Lower lobe of right lung (tissue), 2 donors: ENCODE results near the gene DTWD2. TPM values are rescaled to one million over a fixed set of nuclear protein-coding genes. Genes with fewer than 3 reads are reported as not detected.

Experiments
- ATAC-seq, 2 donors: fragments of 200-7000 bp; cut with Tn5 transposase; one replicate each; pipeline ENCODE4 v1.9.1; 2020 to 2022; ENCODE audit warnings: mild to moderate bottlenecking in 2 of 2, moderate library complexity in 2 of 2
- DNase-seq: peaks from one replicate; pipeline ENCODE4 v3.0.0-alpha.2; 2020
- H3K27ac ChIP-seq: fragments of 200-600 bp; one replicate; pipeline ENCODE4 v1.8.0; 2022
- H3K27me3 ChIP-seq: fragments of 200-600 bp; one replicate; pipeline ENCODE4 v1.8.0; 2022; ENCODE audit warnings: low read depth
- H3K36me3 ChIP-seq: fragments of 200-600 bp; one replicate; pipeline ENCODE4 v1.8.0; 2022; ENCODE audit warnings: mild to moderate bottlenecking
- H3K4me1 ChIP-seq: fragments of 200-600 bp; one replicate; pipeline ENCODE4 v1.8.0; 2022
- H3K4me3 ChIP-seq: fragments of 200-600 bp; one replicate; pipeline ENCODE4 v1.8.0; 2022; ENCODE audit warnings: mild to moderate bottlenecking
- H3K9me3 ChIP-seq: fragments of 200-600 bp; one replicate; pipeline ENCODE4 v1.8.0; 2022
- intact Hi-C: fragments of 100-400 bp; cut with DNase I; formaldehyde crosslinking; loops from one replicate; pipeline ENCODE4 v1.11.0; 2022
- microRNA-seq: library from miRNA; unstranded; fragments of <30 nt; microRNA quantifications from one replicate; pipeline ENCODE4 v1.2.0, GENCODE V29; 2020; ENCODE audit warnings: borderline number of aligned reads
- total RNA-seq: library from RNA; stranded (reverse); fragmentation: NEBNext Ultra II Directional; extraction: Animal tissue kit (Norgen Biotek cat#: 25700); gene quantifications from one replicate; pipeline ENCODE4 v1.2.1, GENCODE V29; 2021
- TF ChIP-seq, protein P1 (sequence below): fragments of 200-600 bp; IDR thresholded peaks from one replicate; pipeline ENCODE4 v1.8.0; 2022; ENCODE audit warnings: antibody characterized with exemption, mild to moderate bottlenecking
- donor health status: DM: no; HTN: yes; CAD: no; lungs with severe emphysema.

DTWD2 gene
- total RNA-seq, 1 donor from 2014 or later = 9.0 TPM

DNA sequence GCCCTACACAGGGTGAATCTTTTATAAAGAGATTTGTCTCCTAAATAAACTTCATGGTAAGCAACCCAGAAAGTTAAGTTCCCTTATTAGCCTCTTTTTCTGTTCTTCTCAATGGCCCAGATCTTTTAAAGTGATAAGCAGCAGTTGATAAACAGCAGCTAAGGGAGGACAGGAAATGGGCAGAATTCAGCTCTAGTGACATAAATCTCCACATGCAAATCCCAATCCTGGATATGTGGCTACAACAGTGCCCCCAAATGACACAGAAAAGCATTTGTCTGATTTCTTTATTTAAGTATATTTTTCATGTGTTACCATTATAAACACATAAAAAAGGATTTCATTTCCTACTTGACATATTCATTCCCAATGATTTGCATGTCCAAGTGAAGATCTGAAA, 199.0 kb downstream of the DTWD2 start:
- ATAC-seq = no peak
- Histone ChIP-seq H3K9me3 (no peaks in the 10 kb centered on the region), H3K27me3 (no peaks in the 10 kb centered on the region), H3K4me1 (no peaks in the 10 kb centered on the region), H3K36me3 (no peaks in the 10 kb centered on the region), H3K4me3 (no peak overlapping the region), H3K27ac (no peak overlapping the region)
- DNase-seq = no peak
- TF ChIP-seq, protein P1, sequence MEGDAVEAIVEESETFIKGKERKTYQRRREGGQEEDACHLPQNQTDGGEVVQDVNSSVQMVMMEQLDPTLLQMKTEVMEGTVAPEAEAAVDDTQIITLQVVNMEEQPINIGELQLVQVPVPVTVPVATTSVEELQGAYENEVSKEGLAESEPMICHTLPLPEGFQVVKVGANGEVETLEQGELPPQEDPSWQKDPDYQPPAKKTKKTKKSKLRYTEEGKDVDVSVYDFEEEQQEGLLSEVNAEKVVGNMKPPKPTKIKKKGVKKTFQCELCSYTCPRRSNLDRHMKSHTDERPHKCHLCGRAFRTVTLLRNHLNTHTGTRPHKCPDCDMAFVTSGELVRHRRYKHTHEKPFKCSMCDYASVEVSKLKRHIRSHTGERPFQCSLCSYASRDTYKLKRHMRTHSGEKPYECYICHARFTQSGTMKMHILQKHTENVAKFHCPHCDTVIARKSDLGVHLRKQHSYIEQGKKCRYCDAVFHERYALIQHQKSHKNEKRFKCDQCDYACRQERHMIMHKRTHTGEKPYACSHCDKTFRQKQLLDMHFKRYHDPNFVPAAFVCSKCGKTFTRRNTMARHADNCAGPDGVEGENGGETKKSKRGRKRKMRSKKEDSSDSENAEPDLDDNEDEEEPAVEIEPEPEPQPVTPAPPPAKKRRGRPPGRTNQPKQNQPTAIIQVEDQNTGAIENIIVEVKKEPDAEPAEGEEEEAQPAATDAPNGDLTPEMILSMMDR = no peak
- intact Hi-C loops = no loop called here

DNA sequence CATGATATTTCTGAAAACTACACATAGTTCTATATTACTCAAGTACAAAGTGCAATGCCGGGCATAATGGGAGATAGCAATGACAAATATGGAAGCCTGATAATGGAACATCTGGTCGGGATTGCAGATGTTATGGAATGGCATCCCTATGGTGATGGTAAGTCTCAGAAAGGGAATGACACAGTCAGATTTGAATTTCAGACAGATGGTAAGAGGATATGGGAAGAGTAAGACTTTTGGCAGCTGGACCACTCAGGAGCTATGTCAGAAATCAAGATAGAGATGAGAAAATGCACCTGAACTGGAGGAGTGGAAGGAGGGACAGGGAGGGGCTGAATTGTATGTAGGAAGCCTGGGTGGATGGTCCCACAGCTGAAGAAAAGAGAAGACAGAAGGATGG, 200.0 kb downstream of the DTWD2 start:
- no peaks in the 10 kb centered on the region for H3K9me3 ChIP-seq
- TF ChIP-seq, protein P1 = no peak
- no peak for DNase-seq
- H3K27ac ChIP-seq = no peak overlapping the region
- intact Hi-C loops = no loop called here
- no peak overlapping the region for H3K4me3 ChIP-seq
- ATAC-seq = no peak
- no peaks in the 10 kb centered on the region for H3K4me1 ChIP-seq
- no peaks in the 10 kb centered on the region for H3K27me3 ChIP-seq
- H3K36me3 ChIP-seq = no peaks in the 10 kb centered on the region

Small RNA genes lying within 50 kb of the gene (microRNA-seq; reads per million reads assigned to microRNA genes)
- gene MIR1244-2 = not detected

Other genes starting within 250 kb of the DTWD2 start
- gene DMXL1, start 82.5 kb upstream of the DTWD2 start, total RNA-seq = 56.4 TPM